Mucosa of rectum (tissue), 2 donors: ENCODE measurements around the gene NFATC1.

Experiments used
- H3K27ac ChIP-seq, 2 donors: one replicate each; pipeline ENCODE4 v1.7.0; 2013; ENCODE audit warnings: inconsistent platforms in 2 of 2, low read depth in 2 of 2, low read length in 2 of 2
- H3K27me3 ChIP-seq, 2 donors: one replicate each; pipeline ENCODE4 v1.7.0; 2013; ENCODE audit warnings: low read length in 2 of 2; ENCODE audit not compliant: control insufficient read depth in 2 of 2, insufficient read depth in 2 of 2
- H3K36me3 ChIP-seq, 2 donors: one replicate each; pipeline ENCODE4 v1.7.0; 2013; ENCODE audit warnings: low read length in 2 of 2; ENCODE audit not compliant: control insufficient read depth in 2 of 2, insufficient read depth in 2 of 2
- H3K4me1 ChIP-seq, 2 donors: one replicate each; pipeline ENCODE4 v1.7.0; 2013; ENCODE audit warnings: low read length in 2 of 2, mild to moderate bottlenecking in 1 of 2; ENCODE audit not compliant: control insufficient read depth in 2 of 2, insufficient read depth in 2 of 2
- H3K4me3 ChIP-seq, 2 donors: one replicate each; pipeline ENCODE4 v1.7.0; 2013; ENCODE audit warnings: low read length in 2 of 2
- H3K9ac ChIP-seq, 2 donors: one replicate each; pipeline ENCODE4 v1.7.0; 2013; ENCODE audit warnings: low read length in 2 of 2, low read depth in 1 of 2, mild to moderate bottlenecking in 1 of 2
- H3K9me3 ChIP-seq, 2 donors: one replicate each; pipeline ENCODE4 v1.7.0; 2013; ENCODE audit warnings: low read length in 2 of 2; ENCODE audit not compliant: control insufficient read depth in 2 of 2
- donor health status: healthy.
- donor health status: Normal muscosa, but diverticular disease.

NFATC1 gene

DNA sequence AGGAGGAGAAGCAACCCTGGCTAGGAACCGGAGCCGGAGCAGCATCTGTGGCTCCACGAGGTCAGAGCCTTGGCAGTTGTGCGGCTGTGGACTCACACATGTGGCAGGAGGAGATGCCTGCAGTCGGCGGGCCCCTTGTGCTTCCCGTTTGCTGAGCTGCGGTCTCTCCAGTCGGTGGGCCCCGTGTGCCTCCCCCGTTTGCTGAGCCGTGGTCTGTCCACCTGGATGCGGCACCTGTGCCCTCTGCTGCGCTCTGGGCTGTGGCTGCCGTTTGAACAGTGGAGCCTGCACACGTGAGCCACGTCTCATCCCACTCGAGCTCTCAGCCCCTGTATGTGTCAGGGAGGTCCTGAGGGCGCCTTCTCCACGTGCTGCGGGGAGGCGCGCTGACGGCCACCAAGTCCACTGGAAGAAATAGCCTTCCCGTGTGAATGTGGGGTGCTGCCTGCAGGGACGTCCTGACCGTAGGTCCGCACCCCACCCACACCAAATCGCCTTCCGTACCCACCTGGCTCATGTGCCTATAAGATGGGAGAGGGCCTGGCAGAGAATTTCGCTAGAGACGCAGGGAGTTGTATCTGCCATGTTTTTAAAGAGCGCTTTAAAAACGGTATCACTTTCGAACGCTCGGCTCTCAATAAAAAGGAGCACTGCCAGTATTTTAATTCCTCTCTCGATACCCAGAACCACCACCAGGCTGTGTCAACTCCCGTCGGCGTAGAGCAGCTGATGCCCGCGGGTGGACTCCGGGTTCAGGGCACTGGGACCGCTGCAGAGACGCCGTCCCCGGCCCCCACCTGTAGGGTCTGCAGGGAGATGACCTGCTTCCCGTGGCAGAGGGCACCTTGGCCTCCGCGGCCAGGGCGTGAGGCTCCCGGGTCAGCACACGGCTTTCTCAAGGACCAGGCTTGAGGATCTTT lies 117.0 kb downstream of the NFATC1 start:
- Histone ChIP-seq H3K9me3 (no peaks in the 10 kb centered on the region), H3K27me3 (peaks cover 0 to 2% of the 10 kb centered on the region in 2 donors), H3K4me1 (peaks cover 0 to 5% of the 10 kb centered on the region in 2 donors), H3K36me3 (no peaks in the 10 kb centered on the region), H3K4me3 (no peak overlapping the region), H3K9ac (no peak overlapping the region), H3K27ac (no peak overlapping the region)

DNA sequence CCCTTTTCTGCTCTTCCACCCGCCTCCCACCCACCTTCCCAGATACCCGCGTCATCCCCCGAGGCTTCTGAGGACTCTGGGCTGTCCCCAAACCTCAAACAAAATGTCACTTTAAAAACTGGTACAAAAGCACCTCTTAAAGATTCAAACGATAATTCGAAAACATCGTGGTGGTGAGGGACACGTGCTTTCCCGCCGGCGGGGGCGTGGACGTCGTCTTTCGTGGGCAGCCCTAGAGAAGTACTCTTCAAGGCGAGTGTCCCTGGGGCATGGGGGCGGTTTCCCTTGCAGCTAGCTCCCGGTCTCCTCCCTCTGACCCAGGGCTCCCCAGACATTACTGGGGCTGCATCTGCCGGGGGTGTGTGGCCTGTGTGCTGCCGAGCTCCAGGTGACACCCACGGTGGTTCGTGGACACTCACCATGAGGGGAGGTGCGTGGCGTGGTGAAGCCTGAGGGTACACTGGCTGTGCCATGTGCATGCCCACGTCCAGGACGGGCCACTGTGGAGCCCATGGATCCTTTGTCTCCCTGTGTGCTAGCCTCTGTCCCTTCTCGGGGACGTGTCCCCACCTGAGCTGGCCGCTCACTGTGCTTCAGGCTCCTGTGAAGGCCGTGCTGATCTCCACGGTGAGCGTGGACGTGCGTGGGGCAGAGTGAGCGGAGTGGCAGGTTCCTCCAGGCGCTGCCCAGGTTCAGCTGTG lies 117.8 kb downstream of the NFATC1 start:
- H3K27me3 ChIP-seq, result peaks cover 0 to 2% of the 10 kb centered on the region in 2 donors
- no peak overlapping the region for H3K9ac ChIP-seq
- no peaks in the 10 kb centered on the region for H3K9me3 ChIP-seq
- H3K4me3 ChIP-seq, result no peak overlapping the region
- H3K4me1 ChIP-seq, result peaks cover 0 to 3% of the 10 kb centered on the region in 2 donors
- no peaks in the 10 kb centered on the region for H3K36me3 ChIP-seq
- no peak overlapping the region for H3K27ac ChIP-seq

GRCh38 chr18:79515331-79515730 lies 119.6 kb downstream of the NFATC1 start:
- Histone ChIP-seq H3K27ac (no peak overlapping the region), H3K9ac (no peak overlapping the region), H3K27me3 (no peaks in the 10 kb centered on the region), H3K36me3 (no peaks in the 10 kb centered on the region), H3K4me1 (peaks cover 0 to 3% of the 10 kb centered on the region in 2 donors), H3K4me3 (no peak overlapping the region), H3K9me3 (no peaks in the 10 kb centered on the region)

GRCh38 chr18:79515944-79516351 lies 120.2 kb downstream of the NFATC1 start:
- H3K4me3 ChIP-seq, result no peak overlapping the region
- H3K4me1 ChIP-seq, result peaks cover 0 to 3% of the 10 kb centered on the region in 2 donors
- H3K27ac ChIP-seq, result no peak overlapping the region
- no peak overlapping the region for H3K9ac ChIP-seq
- H3K36me3 ChIP-seq, result no peaks in the 10 kb centered on the region
- no peaks in the 10 kb centered on the region for H3K9me3 ChIP-seq
- no peaks in the 10 kb centered on the region for H3K27me3 ChIP-seq

GRCh38 chr18:79516441-79516931 lies 120.8 kb downstream of the NFATC1 start:
- Histone ChIP-seq H3K36me3 (no peaks in the 10 kb centered on the region), H3K9ac (no peak overlapping the region), H3K27ac (no peak overlapping the region), H3K27me3 (no peaks in the 10 kb centered on the region), H3K9me3 (no peaks in the 10 kb centered on the region), H3K4me3 (no peak overlapping the region), H3K4me1 (peaks cover 0 to 3% of the 10 kb centered on the region in 2 donors)

DNA sequence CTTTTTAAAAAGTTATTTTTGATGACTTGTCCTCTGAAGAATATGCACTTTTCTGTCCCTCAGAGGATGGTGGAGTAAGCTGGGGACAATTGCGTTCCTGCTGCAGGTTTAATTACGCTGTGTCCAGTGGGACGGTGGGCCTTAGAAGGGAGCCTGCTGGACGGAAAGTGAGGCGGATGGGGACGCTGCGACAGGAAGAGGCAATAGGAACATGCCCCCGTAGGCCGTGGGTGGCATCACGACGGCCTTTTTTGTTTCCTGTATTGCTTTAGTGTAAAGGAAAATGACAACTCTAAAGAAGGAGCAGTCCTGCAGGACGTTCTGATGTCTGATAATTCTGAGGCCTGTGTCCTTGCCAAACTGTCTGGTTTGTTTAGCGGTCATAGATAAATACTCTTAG lies 121.6 kb downstream of the NFATC1 start:
- Histone ChIP-seq H3K9me3 (no peaks in the 10 kb centered on the region), H3K9ac (no peak overlapping the region), H3K4me3 (no peak overlapping the region), H3K27me3 (no peaks in the 10 kb centered on the region), H3K36me3 (no peaks in the 10 kb centered on the region), H3K27ac (no peak overlapping the region), H3K4me1 (peaks cover 0 to 3% of the 10 kb centered on the region in 2 donors)

DNA sequence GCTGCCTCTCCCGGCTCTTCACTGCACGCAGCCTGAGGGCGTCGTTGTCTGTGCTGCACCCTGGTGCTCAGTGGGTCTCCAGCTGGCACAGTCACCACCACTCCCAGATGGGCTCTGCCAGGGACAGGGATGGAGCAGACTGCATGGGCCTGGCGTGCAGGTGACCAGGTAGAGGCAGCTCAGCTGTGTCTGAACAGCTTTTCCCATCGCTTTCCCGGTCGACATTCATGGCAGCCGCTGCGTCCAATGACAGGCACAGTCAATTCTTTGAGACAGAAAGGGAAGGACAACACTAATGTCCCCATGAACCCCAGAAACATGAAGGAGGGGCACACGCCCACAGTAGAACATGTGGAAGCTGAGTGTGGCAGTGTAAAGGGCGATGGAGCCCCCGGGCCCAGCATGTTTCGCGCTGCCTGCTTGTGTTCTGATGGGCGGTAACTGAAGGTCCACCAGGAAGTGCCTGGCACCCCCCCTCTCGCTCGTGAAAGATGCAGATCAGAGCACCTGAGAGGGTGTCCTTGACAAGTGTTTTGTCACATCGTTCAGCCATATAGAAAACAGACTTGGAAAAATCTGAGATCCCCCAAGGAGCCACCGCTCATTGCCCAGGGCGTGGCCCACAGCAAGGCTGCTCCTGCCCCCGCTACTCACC lies 122.4 kb downstream of the NFATC1 start:
- Histone ChIP-seq H3K27ac (no peak overlapping the region), H3K27me3 (no peaks in the 10 kb centered on the region), H3K36me3 (no peaks in the 10 kb centered on the region), H3K9me3 (no peaks in the 10 kb centered on the region), H3K9ac (no peak overlapping the region), H3K4me1 (peaks cover 0 to 3% of the 10 kb centered on the region in 2 donors), H3K4me3 (no peak overlapping the region)

DNA sequence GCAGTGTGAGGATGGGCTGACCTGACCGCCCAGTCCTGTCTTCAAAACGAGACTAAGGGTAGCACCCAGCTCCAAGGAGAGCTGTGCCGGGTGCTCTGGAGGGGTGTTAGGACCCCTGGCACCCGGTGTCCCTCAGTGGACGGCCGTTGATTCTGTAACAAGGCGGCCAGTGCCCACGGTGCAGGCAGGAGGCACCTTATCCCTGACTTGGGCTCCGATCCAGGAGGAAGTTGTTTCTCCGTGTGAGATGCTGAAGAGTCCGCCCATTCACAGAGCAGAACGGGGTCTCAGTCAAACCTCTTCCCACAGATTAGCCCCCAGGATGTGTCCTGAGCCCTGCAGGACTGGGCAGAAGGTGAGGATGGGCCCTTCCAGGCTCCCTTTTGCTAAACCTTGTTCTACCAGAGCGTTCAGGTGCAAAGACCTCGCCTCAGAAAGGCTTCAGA lies 123.0 kb downstream of the NFATC1 start:
- H3K36me3 ChIP-seq, result no peaks in the 10 kb centered on the region
- H3K4me3 ChIP-seq, result no peak overlapping the region
- no peak overlapping the region for H3K9ac ChIP-seq
- H3K4me1 ChIP-seq, result peaks cover 2 to 3% of the 10 kb centered on the region in 2 donors
- H3K9me3 ChIP-seq, result no peaks in the 10 kb centered on the region
- no peaks in the 10 kb centered on the region for H3K27me3 ChIP-seq
- H3K27ac ChIP-seq, result no peak overlapping the region

GRCh38 chr18:79519751-79520477 lies 124.2 kb downstream of the NFATC1 start:
- H3K9me3 ChIP-seq, result no peaks in the 10 kb centered on the region
- H3K36me3 ChIP-seq, result no peaks in the 10 kb centered on the region
- no peak overlapping the region for H3K27ac ChIP-seq
- H3K4me1 ChIP-seq, result peaks cover 3 to 6% of the 10 kb centered on the region in 2 donors
- H3K4me3 ChIP-seq, result no peak overlapping the region
- H3K27me3 ChIP-seq, result no peaks in the 10 kb centered on the region
- no peak overlapping the region for H3K9ac ChIP-seq
